Endothelial cell of umbilical vein (primary cell): ENCODE measurements around the gene PXYLP1. TPM values are rescaled to one million over a fixed set of nuclear protein-coding genes. Genes with fewer than 3 reads are reported as not detected.

ENCODE experiments used
- BruUV-seq: library from RNA; stranded (reverse); fragments of 400-500 nt; replicated peaks from 2 replicates; lab custom pipeline; 2021; lab: Mats Ljungman, UMichigan
- CTCF ChIA-PET: fragments of 300-600, 350-600 bp; sonication (Branson Sonifier 250); formaldehyde crosslinking; loops from one replicate; lab custom pipeline; 2021; ENCODE audit warnings: antibody characterized with exemption, inconsistent platforms; lab: Charles Lee
- POLR2A ChIA-PET: fragments of 300-600, 350-600 bp; sonication (Branson Sonifier 250); formaldehyde crosslinking; loops from one replicate; lab custom pipeline; 2021; ENCODE audit warnings: antibody characterized with exemption, inconsistent platforms; lab: Charles Lee
- DNase-seq: peaks from one replicate; pipeline ENCODE4 v3.0.0-alpha.2; 2011; ENCODE audit warnings: low read depth, low spot score
- FAIRE-seq: peaks from 2 replicates; lab custom pipeline; 2011; peaks lifted over from hg19 to GRCh38; lab: Jason Lieb, UNC
- H2AFZ ChIP-seq: 2 replicates; pipeline ENCODE4 v1.6.0; 2012; ENCODE audit warnings: low read depth, low read length, control low read depth, inconsistent platforms
- H3K27ac ChIP-seq: 2 replicates; pipeline ENCODE4 v1.5.1; 2011; ENCODE audit warnings: low read depth, mild to moderate bottlenecking, control low read depth, low read length, moderate library complexity; ENCODE audit not compliant: insufficient read depth
- H3K27me3 ChIP-seq, 2 experiments: 2 replicates each; pipeline versions ENCODE4 v1.6.0 to v1.6.1; 2011; ENCODE audit warnings: low read length in 2 of 2, mixed read lengths in 1 of 2; ENCODE audit not compliant: control insufficient read depth in 2 of 2, insufficient read depth in 2 of 2
- H3K36me3 ChIP-seq, 2 experiments: 2 replicates in 1 of 2; 3 replicates in 1 of 2; pipeline ENCODE4 v1.5.1; 2011; ENCODE audit warnings: low read length in 2 of 2, mild to moderate bottlenecking in 1 of 2, moderate library complexity in 1 of 2; ENCODE audit not compliant: control insufficient read depth in 2 of 2, insufficient read depth in 2 of 2; ENCODE audit errors: extremely low read depth in 1 of 2
- H3K4me1 ChIP-seq: 3 replicates; pipeline ENCODE4 v1.5.1; 2011; ENCODE audit warnings: mild to moderate bottlenecking, low read length; ENCODE audit not compliant: control insufficient read depth, insufficient read depth; ENCODE audit errors: extremely low read depth
- H3K4me2 ChIP-seq: 2 replicates; pipeline ENCODE4 v1.6.1; 2011; ENCODE audit warnings: low read length, control low read depth, mixed read lengths; ENCODE audit not compliant: insufficient read depth
- H3K4me3 ChIP-seq, 3 experiments: fragments of 200-600 bp in 1 of 3; sonication (generic), shearing (Covaris generic) in 1 of 3; replicated peaks in 1 of 3; 2 replicates each; pipeline ENCODE4 v1.5.1; 2011 to 2016; ENCODE audit warnings: control low read depth in 3 of 3, low read length in 3 of 3, mild to moderate bottlenecking in 2 of 3, inconsistent platforms in 1 of 3, low read depth in 1 of 3, moderate library complexity in 1 of 3; ENCODE audit not compliant: insufficient read depth in 1 of 3
- H3K79me2 ChIP-seq: 2 replicates; pipeline ENCODE4 v1.6.0; 2012; ENCODE audit warnings: low read length, inconsistent platforms; ENCODE audit not compliant: control insufficient read depth, insufficient read depth
- H3K9ac ChIP-seq: replicated peaks from 2 replicates; pipeline ENCODE3; 2011; ENCODE audit warnings: low read length, control low read depth; ENCODE audit not compliant: insufficient read depth; ENCODE audit errors: extremely low read depth
- H3K9me1 ChIP-seq: replicated peaks from 3 replicates; pipeline ENCODE4 v1.6.0; 2011; ENCODE audit warnings: mild to moderate bottlenecking, low read length; ENCODE audit not compliant: control insufficient read depth, insufficient read depth; ENCODE audit errors: extremely low read depth
- H3K9me3 ChIP-seq: replicated peaks from 2 replicates; pipeline ENCODE4 v1.5.1; 2012; ENCODE audit warnings: low read length, inconsistent platforms; ENCODE audit not compliant: control insufficient read depth, insufficient read depth
- H4K20me1 ChIP-seq: replicated peaks from 2 replicates; pipeline ENCODE3; 2011; ENCODE audit warnings: mild to moderate bottlenecking, low read length; ENCODE audit not compliant: control insufficient read depth, insufficient read depth; ENCODE audit errors: extremely low read depth
- EZH2 ChIP-seq: IDR thresholded peaks from 2 replicates; pipeline ENCODE4 v1.6.1; 2012; ENCODE audit warnings: borderline replicate concordance, low read depth, mild to moderate bottlenecking, moderate library complexity, low read length, inconsistent platforms; ENCODE audit not compliant: severe bottlenecking
- FOS ChIP-seq: IDR thresholded peaks from 2 replicates; pipeline ENCODE4 v1.6.1; 2011; ENCODE audit warnings: mild to moderate bottlenecking, low read length, moderate library complexity, borderline replicate concordance; ENCODE audit not compliant: insufficient read depth
- GATA2 ChIP-seq: IDR thresholded peaks from 2 replicates; pipeline ENCODE4 v1.7.0; 2011; ENCODE audit warnings: low read depth, mild to moderate bottlenecking, moderate library complexity, mixed read lengths, low read length; ENCODE audit not compliant: insufficient read length, insufficient read depth
- JUN ChIP-seq: IDR thresholded peaks from 2 replicates; pipeline ENCODE4 v1.6.1; 2011; ENCODE audit warnings: borderline replicate concordance, low read depth; ENCODE audit not compliant: insufficient read length, insufficient read depth
- MYC ChIP-seq: IDR thresholded peaks from one replicate; pipeline ENCODE4 v1.6.1; 2011; ENCODE audit warnings: mild to moderate bottlenecking, low read depth, low read length
- POLR2A ChIP-seq: IDR thresholded peaks from 2 replicates; pipeline ENCODE4 v1.6.1; 2012; ENCODE audit warnings: low read depth, mild to moderate bottlenecking, control low read depth, low read length
- POLR2AphosphoS5 ChIP-seq: IDR thresholded peaks from 2 replicates; pipeline ENCODE4 v1.6.1; 2012; ENCODE audit warnings: low read depth, mild to moderate bottlenecking, control low read depth, low read length, moderate library complexity; ENCODE audit not compliant: insufficient read depth
- dilution Hi-C: fragments of 300-500 bp; cut with MboI; formaldehyde crosslinking; loops from one replicate; pipeline ENCODE4 v1.15.0; 2019; ENCODE audit warnings: low sequenced_read_pairs; ENCODE audit not compliant: extremely low pct_ligation_motif_present
- intact Hi-C: fragments of 100-400 bp; cut with micrococcal nuclease; formaldehyde crosslinking; loops from one replicate; pipeline ENCODE4 v1.10.0; 2022
- polyA plus RNA-seq, 4 experiments: library from polyadenylated mRNA; depleted of rRNA in 3 of 4; stranded (reverse) in 3 of 4; unstranded in 1 of 4; fragments of >200 nt; gene quantifications; 2 replicates each; pipeline versions ENCODE4 v1.2.1 to v1.2.3, GENCODE V29; 2011 to 2012; ENCODE audit warnings: missing spikeins in 1 of 4
- total RNA-seq: library from RNA; stranded (reverse); gene quantifications from 2 replicates; pipeline ENCODE4 v1.2.3, GENCODE V29; 2021
- TF ChIP-seq, protein P1 (sequence below), 2 donors: IDR thresholded peaks; 1 replicate in 1 of 2; 2 replicates in 1 of 2; pipeline ENCODE4 v1.5.1; 2011; ENCODE audit warnings: low read length in 2 of 2, mild to moderate bottlenecking in 2 of 2, moderate library complexity in 2 of 2, control low read depth in 1 of 2, inconsistent platforms in 1 of 2, low read depth in 1 of 2; ENCODE audit not compliant: insufficient read depth in 1 of 2; ENCODE audit errors: extremely low read depth in 1 of 2
- TF ChIP-seq, protein P2 (sequence below): IDR thresholded peaks from 2 replicates; pipeline ENCODE4 v1.6.1; 2011; ENCODE audit not compliant: insufficient read depth, insufficient read length

PXYLP1 gene
- total and polyA plus RNA-seq, 2 donors (not counting 3 experiments of a cell fraction or from before 2014, with no cell fraction given): 0.84 to 1.7 TPM

DNA sequence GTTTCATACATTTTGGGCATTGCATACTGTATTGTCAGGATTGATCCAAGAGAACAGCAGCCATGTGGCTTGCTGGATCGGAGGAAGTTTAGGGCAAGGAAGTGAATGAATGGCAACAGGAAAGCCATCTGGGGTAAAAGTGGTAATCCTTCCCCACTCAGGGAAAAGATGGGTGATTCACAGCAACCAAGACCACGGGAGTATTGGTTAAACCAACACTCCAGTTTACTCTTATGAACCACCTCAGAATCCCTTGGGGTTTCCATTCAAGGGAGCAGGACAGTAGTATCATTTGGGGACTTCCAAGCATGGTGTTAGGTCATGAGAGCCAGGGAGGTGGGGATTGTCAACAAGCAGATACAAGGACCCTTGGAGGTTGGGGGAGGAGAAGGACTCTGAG, 111.5 kb downstream of the PXYLP1 start:
- Histone ChIP-seq H2AFZ (no peak overlapping the region), H3K4me3 (no peak overlapping the region), H3K27ac (no peak overlapping the region), H3K27me3 (no peaks in the 10 kb centered on the region), H4K20me1 (no peaks in the 10 kb centered on the region), H3K9me3 (no peaks in the 10 kb centered on the region), H3K4me2 (no peak overlapping the region), H3K4me1 (peaks cover 12% of the 10 kb centered on the region), H3K36me3 (no peaks in the 10 kb centered on the region), H3K9me1 (no peaks in the 10 kb centered on the region), H3K79me2 (no peaks in the 10 kb centered on the region), H3K9ac (no peak overlapping the region)
- ChIA-PET CTCF (interaction anchor here (0.6 to 1.1 kb wide), 2 partner anchors 31 to 90 kb away, joined by 3 to 4 read pairs; no protein-coding TSS in a partner anchor), POLR2A (no interaction called here)
- intact Hi-C loops (no loop called here), dilution Hi-C loops (no loop called here)
- DNase-seq: no peak
- no peak for TF ChIP-seq POLR2A
- no peak for TF ChIP-seq MYC
- TF ChIP-seq FOS: no peak
- TF ChIP-seq, protein P1, sequence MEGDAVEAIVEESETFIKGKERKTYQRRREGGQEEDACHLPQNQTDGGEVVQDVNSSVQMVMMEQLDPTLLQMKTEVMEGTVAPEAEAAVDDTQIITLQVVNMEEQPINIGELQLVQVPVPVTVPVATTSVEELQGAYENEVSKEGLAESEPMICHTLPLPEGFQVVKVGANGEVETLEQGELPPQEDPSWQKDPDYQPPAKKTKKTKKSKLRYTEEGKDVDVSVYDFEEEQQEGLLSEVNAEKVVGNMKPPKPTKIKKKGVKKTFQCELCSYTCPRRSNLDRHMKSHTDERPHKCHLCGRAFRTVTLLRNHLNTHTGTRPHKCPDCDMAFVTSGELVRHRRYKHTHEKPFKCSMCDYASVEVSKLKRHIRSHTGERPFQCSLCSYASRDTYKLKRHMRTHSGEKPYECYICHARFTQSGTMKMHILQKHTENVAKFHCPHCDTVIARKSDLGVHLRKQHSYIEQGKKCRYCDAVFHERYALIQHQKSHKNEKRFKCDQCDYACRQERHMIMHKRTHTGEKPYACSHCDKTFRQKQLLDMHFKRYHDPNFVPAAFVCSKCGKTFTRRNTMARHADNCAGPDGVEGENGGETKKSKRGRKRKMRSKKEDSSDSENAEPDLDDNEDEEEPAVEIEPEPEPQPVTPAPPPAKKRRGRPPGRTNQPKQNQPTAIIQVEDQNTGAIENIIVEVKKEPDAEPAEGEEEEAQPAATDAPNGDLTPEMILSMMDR (IDR thresholded peaks at IDR 0.05; ENCODE audit: extremely low read depth in 1 of 2, insufficient read depth in 1 of 2, low read depth in 1 of 2, low read length in 2 of 2): no peak
- TF ChIP-seq EZH2: no peak
- TF ChIP-seq POLR2AphosphoS5: no peak
- BruUV-seq: no TSS peak
- no peak for FAIRE-seq

DNA sequence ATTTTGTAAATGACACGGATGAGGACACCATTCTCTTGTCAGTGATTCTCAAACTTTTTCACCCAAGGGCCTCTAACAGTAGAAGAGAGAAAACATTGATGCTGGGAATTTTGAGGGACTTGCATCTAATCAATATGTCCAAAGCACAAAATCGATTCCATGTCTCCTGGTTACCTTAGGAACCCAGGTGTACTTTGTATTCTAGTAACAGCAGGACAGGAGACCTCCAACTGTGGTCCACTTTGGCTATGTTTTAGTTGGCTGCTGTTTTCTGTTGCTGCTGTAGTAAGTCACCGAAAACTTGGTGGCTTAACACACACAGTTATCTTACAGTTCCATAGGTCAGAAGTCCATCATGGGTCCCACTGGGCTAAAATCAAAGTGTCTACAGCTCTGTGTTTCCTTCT, 112.2 kb downstream of the PXYLP1 start:
- Histone ChIP-seq H3K9me3 (no peaks in the 10 kb centered on the region), H3K4me3 (no peak overlapping the region), H3K4me2 (no peak overlapping the region), H3K27ac (no peak overlapping the region), H3K36me3 (no peaks in the 10 kb centered on the region), H3K4me1 (peaks cover 12% of the 10 kb centered on the region), H4K20me1 (no peaks in the 10 kb centered on the region), H2AFZ (no peak overlapping the region), H3K9me1 (no peaks in the 10 kb centered on the region), H3K79me2 (no peaks in the 10 kb centered on the region), H3K9ac (no peak overlapping the region), H3K27me3 (no peaks in the 10 kb centered on the region)
- ChIA-PET POLR2A (no interaction called here), CTCF (no interaction called here)
- no TSS peak for BruUV-seq
- TF ChIP-seq FOS (no peak), EZH2 (no peak), POLR2A (no peak), POLR2AphosphoS5 (no peak), JUN (no peak), MYC (no peak), GATA2 (no peak)
- TF ChIP-seq, protein P1 (IDR thresholded peaks at IDR 0.05; ENCODE audit: extremely low read depth in 1 of 2, insufficient read depth in 1 of 2, low read depth in 1 of 2, low read length in 2 of 2): no peak
- TF ChIP-seq, protein P2, sequence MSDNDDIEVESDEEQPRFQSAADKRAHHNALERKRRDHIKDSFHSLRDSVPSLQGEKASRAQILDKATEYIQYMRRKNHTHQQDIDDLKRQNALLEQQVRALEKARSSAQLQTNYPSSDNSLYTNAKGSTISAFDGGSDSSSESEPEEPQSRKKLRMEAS: no peak
- dilution Hi-C loops (no loop called here), intact Hi-C loops (no loop called here)
- DNase-seq (no peak), FAIRE-seq (no peak)
